Brain microvascular endothelial cell (primary cell): ENCODE measurements around the gene HEPACAM.
A peak's percentile ranks its signal among the peaks of the same experiment; 100 is the strongest.

Source experiments
- DNase-seq: peaks from one replicate; pipeline ENCODE4 v3.0.0-alpha.2; 2020
- H3K27ac ChIP-seq: fragments of 250-450 bp; sonication (Bioruptor Pico); 2 replicates; pipeline ENCODE4 v1.5.1; 2020; ENCODE audit warnings: mild to moderate bottlenecking, moderate library complexity
- H3K27me3 ChIP-seq: fragments of 250-450 bp; sonication (Bioruptor Pico); replicated peaks from 2 replicates; pipeline ENCODE4 v1.5.1; 2020; ENCODE audit warnings: mild to moderate bottlenecking
- H3K36me3 ChIP-seq: fragments of 250-450 bp; sonication (Bioruptor Pico); replicated peaks from 2 replicates; pipeline ENCODE4 v1.5.1; 2020; ENCODE audit warnings: mild to moderate bottlenecking
- H3K4me3 ChIP-seq: 2 replicates; pipeline ENCODE4 v1.5.1; 2011; ENCODE audit warnings: low read depth, mild to moderate bottlenecking, control low read depth, low read length, moderate library complexity
- in situ Hi-C: cut with HindIII; loops from 2 replicates; pipeline ENCODE4 v1.10.0; 2017; ENCODE audit warnings: low sequenced_read_pairs, low pct_ligation_motif_present
- TF ChIP-seq, protein P1 (sequence below): IDR thresholded peaks from 2 replicates; pipeline ENCODE4 v1.5.1; 2011; ENCODE audit warnings: low read depth, mild to moderate bottlenecking, moderate library complexity, low read length, control low read depth, inconsistent platforms; ENCODE audit errors: missing control alignments

HEPACAM gene

DNA sequence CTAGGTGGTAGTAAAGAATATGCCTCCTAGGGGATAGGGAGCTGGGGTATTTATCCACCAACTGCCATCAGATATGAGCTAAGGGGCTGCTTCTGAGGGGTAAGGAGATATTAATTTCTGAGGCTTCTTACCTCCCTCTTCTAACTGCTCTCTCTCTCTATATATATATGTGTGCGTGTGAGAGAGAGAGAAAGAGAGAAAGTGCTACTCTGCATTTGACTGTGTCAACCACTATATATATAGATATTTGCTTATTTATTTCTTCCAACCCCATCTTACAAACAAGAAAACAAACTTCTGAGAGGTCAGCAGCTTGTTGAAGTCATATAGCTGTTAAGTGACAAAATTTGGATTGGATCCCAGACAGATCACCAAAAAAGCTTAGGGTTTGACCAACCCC is 5.9 kb upstream of the HEPACAM start:
- in situ Hi-C loops = no loop called here
- Histone ChIP-seq H3K4me3 (no peak overlapping the region), H3K27ac (no peak overlapping the region), H3K36me3 (no peaks in the 10 kb centered on the region), H3K27me3 (no peaks in the 10 kb centered on the region)
- DNase-seq = no peak
- TF ChIP-seq, protein P1, sequence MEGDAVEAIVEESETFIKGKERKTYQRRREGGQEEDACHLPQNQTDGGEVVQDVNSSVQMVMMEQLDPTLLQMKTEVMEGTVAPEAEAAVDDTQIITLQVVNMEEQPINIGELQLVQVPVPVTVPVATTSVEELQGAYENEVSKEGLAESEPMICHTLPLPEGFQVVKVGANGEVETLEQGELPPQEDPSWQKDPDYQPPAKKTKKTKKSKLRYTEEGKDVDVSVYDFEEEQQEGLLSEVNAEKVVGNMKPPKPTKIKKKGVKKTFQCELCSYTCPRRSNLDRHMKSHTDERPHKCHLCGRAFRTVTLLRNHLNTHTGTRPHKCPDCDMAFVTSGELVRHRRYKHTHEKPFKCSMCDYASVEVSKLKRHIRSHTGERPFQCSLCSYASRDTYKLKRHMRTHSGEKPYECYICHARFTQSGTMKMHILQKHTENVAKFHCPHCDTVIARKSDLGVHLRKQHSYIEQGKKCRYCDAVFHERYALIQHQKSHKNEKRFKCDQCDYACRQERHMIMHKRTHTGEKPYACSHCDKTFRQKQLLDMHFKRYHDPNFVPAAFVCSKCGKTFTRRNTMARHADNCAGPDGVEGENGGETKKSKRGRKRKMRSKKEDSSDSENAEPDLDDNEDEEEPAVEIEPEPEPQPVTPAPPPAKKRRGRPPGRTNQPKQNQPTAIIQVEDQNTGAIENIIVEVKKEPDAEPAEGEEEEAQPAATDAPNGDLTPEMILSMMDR = no peak

DNA sequence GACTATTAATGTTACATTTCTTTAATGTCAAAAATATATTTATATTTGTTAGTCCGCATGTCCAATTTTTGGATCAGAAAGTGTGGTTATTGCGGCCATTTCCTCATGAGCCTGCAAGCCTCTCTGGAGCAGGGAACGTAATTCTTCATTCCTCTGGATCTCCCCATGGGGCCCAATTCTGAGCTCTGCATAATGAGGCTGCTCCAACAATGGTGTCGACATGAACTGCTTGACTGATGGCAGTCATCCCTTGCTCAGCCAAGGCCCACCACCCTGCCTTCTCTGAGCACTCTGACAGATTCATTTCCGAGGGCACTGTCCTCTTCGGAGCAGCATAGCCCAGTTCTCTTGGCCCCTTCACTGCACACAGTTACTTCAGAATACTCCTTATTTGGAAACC is 3.1 kb upstream of the HEPACAM start:
- Histone ChIP-seq H3K4me3 (no peak overlapping the region), H3K36me3 (no peaks in the 10 kb centered on the region), H3K27me3 (no peaks in the 10 kb centered on the region), H3K27ac (no peak overlapping the region)
- DNase-seq = no peak
- in situ Hi-C loops = no loop called here
- TF ChIP-seq, protein P1 = no peak

DNA sequence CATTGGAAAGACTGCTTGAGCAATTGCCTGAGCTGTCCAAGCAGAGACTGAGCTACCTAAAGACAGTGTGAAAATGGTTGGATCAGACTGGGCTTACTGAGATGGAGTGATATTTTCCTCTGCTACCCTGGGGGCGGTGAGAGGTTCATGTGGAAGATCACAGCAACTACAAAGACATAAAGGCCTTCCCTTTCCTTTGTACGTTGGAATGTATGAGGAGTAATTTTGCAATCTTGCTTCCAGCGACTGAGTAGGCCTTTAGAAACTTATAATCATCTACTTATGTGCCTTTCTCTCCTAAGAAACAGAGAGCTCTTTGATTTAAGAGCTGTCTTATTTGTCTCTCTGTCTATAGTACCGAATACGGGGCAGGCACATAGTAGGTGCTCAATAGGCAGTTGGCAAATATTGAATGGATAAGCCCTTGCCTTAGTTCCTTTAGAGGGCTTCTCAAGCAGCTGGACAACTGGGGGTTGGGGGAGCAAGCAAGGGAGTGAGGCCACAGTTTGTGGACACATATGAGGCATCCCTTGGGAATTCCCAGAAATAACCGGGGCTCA is 2.4 kb upstream of the HEPACAM start:
- in situ Hi-C loops = no loop called here
- H3K27me3 ChIP-seq = no peaks in the 10 kb centered on the region
- no peak overlapping the region for H3K4me3 ChIP-seq
- TF ChIP-seq, protein P1 = no peak
- DNase-seq = no peak
- H3K36me3 ChIP-seq = no peaks in the 10 kb centered on the region
- H3K27ac ChIP-seq = no peak overlapping the region

DNA sequence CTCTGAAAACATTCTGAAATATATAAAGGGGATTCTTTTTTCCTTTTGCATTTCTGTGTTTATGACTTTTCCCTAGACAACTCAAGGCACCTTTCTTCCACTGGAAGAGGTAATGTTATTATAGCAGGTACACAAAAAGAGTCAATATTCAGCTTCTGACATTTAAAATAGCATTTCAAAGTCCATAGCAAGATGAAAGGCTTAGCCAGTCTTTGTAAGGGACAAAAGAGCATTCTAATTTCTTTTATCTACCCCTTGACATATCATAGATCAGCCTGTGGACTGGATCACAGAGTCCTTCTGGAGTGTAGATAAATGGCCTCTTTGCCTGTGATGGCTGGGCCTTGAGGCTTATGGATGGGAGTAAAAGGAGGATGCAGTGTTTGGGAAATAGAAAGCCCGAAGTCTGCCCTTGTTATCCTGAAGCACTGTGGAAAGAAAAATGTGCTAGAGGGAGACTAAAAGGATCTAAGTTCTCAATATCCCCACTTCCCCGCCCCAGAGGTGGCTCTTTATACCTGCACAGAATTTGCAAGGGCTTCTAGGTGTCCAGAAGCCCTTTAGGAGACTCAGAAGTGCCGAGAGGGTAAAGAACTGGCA is 1.6 kb upstream of the HEPACAM start:
- no peaks in the 10 kb centered on the region for H3K27me3 ChIP-seq
- in situ Hi-C loops = no loop called here
- H3K4me3 ChIP-seq = no peak overlapping the region
- no peak for DNase-seq
- TF ChIP-seq, protein P1 = no peak
- no peaks in the 10 kb centered on the region for H3K36me3 ChIP-seq
- H3K27ac ChIP-seq = no peak overlapping the region

DNA sequence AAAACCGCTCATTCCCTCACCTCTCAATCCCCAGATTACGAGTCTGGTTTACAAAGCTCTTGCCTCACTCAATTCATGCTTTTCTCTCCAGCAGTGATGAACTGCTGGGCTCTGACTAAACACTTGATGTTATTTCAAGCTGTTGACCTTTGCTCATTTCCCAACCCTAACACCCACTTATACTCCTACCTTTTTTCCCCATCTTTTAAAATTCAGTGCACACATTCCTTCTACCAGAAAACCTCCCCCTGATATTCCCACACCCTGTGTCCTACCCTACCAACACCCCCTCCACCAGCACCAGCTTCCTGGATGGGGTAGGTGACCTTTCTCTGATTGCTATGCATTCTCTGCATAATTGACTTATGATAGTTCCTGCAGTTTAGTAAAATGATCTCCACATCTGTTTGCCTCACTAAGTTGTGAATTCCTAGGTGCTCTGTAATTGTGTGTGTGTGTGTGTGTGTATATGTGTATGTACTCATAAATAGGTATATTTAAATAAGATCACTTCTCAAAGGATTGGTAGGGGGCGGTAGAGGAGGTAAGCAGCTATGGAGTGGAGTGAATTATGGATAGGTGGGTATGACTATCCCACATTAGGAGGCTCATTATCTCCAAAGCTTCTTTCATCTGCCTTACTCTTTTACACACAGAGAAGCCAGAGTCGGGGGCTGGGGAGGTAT is 842 bp downstream of the HEPACAM start:
- Histone ChIP-seq H3K4me3 (no peak overlapping the region), H3K27me3 (no peaks in the 10 kb centered on the region), H3K27ac (peak overlapping the region; percentile 68), H3K36me3 (no peaks in the 10 kb centered on the region)
- peak; percentile 76 for DNase-seq
- TF ChIP-seq, protein P1 = peak; percentile 41
- in situ Hi-C loops = no loop called here
